ENCODE measurements around the gene FUT6. TPM values are rescaled to one million over a fixed set of nuclear protein-coding genes. Genes with fewer than 3 reads are reported as not detected.

The FUT6 gene
- total RNA-seq, 1 donor from 2014 or later, result 2.7 TPM

- Histone ChIP-seq H3K9me3 (no peaks in the 10 kb centered on the region), H3K36me3 (peaks cover 59% of the 10 kb centered on the region), H3K27ac (no peak overlapping the region), H3K4me3 (no peak overlapping the region), H3K27me3 (no peaks in the 10 kb centered on the region), H3K4me1 (peaks cover 6% of the 10 kb centered on the region)
- intact Hi-C loops (cut with DNase I), result no loop called here
- no peak for ATAC-seq
- no peak for DNase-seq
- no peak for TF ChIP-seq CTCF (IDR thresholded peaks at IDR 0.05)
These were observed 51.9 kb downstream of the FUT6 start for GRCh38 chr19:5787409-5788182.

GRCh38 chr19:5786593-5787408 lies 52.7 kb downstream of the FUT6 start:
- no peak for ATAC-seq
- intact Hi-C loops (cut with DNase I), result no loop called here
- no peak for DNase-seq
- Histone ChIP-seq H3K27ac (no peak overlapping the region), H3K36me3 (peaks cover 59% of the 10 kb centered on the region), H3K9me3 (no peaks in the 10 kb centered on the region), H3K27me3 (no peaks in the 10 kb centered on the region), H3K4me1 (peaks cover 6% of the 10 kb centered on the region), H3K4me3 (no peak overlapping the region)
- TF ChIP-seq CTCF (IDR thresholded peaks at IDR 0.05), result no peak

GRCh38 chr19:5785423-5785822 lies 54.1 kb downstream of the FUT6 start:
- Histone ChIP-seq H3K9me3 (no peaks in the 10 kb centered on the region), H3K27me3 (no peaks in the 10 kb centered on the region), H3K27ac (no peak overlapping the region), H3K4me3 (no peak overlapping the region), H3K4me1 (peaks cover 6% of the 10 kb centered on the region), H3K36me3 (peaks cover 59% of the 10 kb centered on the region)
- DNase-seq (no peak), ATAC-seq (no peak)
- intact Hi-C loops (cut with DNase I), result no loop called here
- TF ChIP-seq CTCF (IDR thresholded peaks at IDR 0.05), result no peak

- Histone ChIP-seq H3K27ac (no peak within 1 kb of the TSS), H3K27me3 (no peaks in the 10 kb centered on the region), H3K4me1 (no peaks in the 10 kb centered on the region), H3K36me3 (peaks cover 56% of the 10 kb centered on the region), H3K9me3 (no peaks in the 10 kb centered on the region), H3K4me3 (no peak within 1 kb of the TSS)
- intact Hi-C loops (cut with DNase I), result no loop called here
- DNase-seq (no peak), ATAC-seq (no peak)
- TF ChIP-seq CTCF (IDR thresholded peaks at IDR 0.05), result no peak
These were observed 54.8 kb downstream of the FUT6 start, which contains the start of gene PRR22 for GRCh38 chr19:5784581-5785147. Gene PRR22 (minus strand): TSS chr19:5784746. CDS start chr19:5784660, 86 bp downstream.

- DNase-seq, result no peak
- Histone ChIP-seq H3K36me3 (peaks cover 41% of the 10 kb centered on the region), H3K27ac (no peak overlapping the region), H3K9me3 (no peaks in the 10 kb centered on the region), H3K4me1 (no peaks in the 10 kb centered on the region), H3K4me3 (no peak overlapping the region), H3K27me3 (no peaks in the 10 kb centered on the region)
- intact Hi-C loops (cut with DNase I), result no loop called here
- no peak for ATAC-seq
- no peak for TF ChIP-seq CTCF (IDR thresholded peaks at IDR 0.05)
These were observed 56.3 kb downstream of the FUT6 start for GRCh38 chr19:5782945-5783919.
